T-helper 9 cell (primary cell): ENCODE data around the gene WBP2.
A peak's percentile ranks its signal among the peaks of the same experiment; 100 is the strongest.

Experiments
- DNase-seq: peaks from one replicate; pipeline ENCODE4 v3.0.0-alpha.2; 2020
- total RNA-seq, 2 donors: gene quantifications; one replicate each; lab custom pipeline; 2026; lab: John Stamatoyannopoulos, UW

The WBP2 gene
- 60.8 to 89.0 reads per million in 2 donors for total RNA-seq

DNA sequence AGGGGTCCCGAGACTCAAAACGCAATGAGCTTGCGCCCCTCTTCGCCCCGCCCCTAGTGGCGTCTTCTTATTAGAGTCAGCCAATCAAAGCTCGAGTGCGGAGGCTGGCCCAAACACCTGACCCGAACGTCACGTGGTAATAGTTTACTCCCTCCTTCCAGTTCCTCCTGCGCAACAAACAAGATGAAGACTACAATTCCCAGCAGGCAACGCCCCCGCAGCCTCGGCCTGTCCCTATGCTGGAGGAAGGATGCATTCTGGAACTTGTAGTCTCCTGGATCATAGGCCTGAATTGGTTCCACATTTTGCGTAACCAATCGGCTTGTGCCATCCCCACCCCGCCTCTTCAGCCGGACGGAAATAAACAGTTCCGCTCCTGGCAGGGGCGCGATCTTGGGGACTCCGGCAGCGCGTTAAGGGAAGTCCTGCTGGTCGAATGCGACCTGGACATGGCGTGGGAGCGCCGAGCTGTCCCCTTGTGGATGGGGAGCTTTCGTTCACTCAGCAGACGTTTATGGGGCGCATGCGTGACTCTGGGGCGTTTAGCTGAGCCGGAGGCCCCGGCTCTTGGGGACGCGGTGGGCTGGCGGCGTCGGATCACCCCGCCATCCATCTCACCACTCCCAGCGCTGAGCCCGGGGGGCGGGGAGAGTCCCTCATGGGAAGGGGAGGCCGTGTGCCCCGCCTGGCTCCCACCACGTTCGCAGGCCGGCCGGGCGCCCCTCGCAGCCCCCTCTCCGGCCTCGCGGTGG is at the start of gene WBP2:
TSS of gene WBP2 (minus strand) at position 26 of the 752 bp plus-strand sequence. CDS start 38 bp downstream, outside the sequence.
- DNase-seq = peak; percentile 94

DNA sequence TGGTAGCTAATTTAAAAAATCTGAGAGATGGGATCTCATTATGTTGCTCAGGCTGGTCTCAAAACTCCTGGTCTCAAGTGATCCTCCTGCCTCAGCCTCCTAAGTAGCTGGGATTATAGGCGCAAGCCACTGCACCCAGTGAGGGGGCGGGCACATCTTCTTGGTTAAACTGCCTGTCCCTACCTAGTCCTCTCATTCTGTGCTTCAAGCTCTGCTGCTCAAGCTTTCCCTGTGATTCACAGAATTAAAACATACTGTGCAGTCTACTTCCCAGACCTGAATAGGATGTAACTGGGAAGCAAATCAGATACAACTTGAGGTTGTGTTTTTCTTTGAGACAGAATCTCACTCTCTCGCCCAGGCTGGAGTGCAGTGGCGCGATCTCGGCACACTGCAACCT is 47.3 kb upstream of the WBP2 start:
- no peak for DNase-seq

DNA sequence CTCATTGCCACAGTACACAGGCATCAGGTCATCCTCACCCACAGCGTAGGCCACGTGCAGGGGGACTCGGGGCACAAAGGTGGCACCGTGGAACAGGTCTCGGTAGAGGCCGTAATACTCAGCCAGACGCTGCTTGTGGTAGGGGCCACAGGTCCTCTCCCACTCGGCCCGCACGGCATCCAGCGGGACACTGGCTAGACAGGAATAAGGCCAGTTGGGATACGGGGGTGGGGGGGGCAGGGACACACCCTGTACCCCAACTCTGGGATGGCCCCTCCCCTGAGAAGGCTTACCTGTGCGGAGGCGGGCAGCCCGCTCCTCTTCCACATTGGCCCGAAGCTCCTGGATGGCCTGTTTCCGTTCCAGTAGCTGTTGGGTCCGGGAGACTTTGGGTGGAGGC is 46.6 kb upstream of the WBP2 start:
- no peak for DNase-seq

DNA sequence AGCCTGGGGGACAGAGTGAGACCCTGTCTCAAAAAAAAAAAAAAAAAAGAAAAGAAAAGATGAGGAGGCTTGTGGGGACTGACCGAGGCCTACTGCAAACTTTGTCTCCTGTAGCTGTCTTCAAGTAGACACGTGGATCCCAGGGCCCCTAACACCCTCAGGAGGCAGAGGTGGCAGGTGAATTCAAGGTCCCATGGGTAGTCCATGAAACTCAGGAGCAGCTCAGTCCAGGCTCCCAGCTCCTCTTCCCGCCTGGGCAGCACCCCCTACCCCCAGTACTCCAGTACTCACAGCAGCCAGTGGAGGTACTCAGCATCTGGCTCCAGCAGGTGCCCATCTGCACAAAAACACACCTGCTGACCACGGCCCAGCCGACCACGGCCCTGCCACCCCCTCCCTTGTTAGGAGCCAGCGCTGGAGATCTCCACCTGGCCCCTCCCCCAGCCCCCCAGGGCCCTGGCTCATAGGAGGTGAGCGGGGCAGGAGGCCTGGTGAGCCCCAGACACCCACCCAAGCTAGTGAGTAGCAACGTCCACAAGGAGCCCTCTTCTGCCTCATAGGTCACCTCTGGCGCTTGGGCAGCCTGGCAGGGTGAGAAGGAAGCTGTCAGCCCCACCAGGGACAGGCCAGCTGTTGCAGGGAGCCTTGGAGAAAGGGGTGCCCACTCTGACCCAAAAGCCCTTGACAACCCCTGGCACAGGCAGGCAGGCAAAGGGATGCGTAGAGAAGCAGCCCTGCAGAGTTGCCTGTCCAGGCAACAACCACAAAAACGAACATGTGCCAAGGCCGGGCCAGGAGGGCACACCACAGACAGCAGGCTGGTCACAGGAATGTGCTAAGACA is 45.8 kb upstream of the WBP2 start:
- DNase-seq = no peak

DNA sequence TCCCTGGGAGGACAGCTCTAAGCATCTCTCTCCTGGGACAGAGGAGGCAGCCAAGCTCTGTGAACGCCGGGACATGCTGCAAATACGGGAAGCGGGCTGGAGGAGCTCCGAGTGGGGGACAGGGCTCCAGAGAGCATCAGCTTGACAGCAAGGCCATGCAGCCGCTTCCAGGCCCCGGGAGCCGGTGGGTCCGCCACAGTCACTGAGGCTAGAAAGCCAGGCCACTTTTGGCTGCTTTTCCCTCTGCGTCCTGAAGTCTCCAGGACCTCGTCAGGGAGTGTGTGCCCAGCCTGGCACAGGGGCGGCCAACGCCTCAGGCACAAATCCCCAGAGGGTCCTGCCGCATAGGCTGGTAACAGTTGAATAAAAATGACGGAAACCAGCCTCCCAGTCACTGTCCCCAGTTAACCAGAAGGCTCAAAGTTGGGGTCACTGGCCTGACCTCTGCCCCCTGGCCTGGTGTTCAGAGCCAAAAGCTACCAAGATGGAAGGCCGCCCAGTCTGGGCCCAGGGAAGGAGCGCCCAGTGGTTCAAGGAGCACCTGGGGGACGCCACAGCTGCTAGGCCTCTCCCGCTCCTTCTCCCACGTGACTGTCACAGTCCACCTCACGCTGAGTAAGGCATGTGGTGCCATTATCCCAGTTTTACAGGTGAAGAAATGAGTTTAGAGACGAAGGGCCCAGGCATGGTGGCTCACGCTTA is 44.8 kb upstream of the WBP2 start:
- DNase-seq = no peak

DNA sequence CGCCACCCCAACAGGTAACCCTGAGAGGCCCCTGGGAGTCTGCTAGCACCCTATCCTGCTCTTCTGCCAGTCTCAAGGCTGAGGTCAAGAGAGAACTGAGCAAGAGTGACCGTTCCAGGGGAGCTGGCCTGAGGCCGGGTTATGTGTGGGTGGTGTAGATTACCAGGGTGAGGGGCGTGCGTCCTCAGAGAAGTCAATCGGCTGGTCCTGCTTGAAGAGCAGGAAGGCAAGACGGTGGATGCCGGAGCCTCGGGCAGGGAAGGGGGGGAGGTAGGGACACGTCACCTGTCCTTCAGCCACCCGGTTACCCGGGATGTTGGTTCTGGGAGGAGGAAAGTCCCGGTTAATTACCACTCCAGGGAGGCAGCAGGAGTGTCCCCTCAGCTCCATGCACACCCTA is 44.2 kb upstream of the WBP2 start:
- no peak for DNase-seq

DNA sequence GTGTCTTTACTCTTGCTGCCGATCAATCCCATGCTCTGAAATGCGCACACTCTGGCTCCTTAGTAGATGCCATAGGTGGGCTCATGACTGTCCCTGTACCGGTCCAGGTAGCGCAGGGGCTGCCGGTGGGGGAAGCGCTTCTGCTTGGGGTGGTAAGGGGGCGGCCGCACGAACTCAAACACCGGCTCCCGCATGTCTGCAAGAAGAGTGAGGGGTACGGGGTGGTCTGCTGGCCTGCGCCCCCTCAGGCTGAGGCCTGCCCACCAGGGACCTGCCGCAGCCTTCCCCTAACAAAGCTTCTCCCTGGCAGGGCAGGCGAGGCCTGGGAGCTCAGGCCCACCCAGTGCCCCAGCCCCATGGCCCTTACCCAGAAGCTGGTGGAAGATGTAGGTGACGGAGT is 43.7 kb upstream of the WBP2 start:
- no peak for DNase-seq

DNA sequence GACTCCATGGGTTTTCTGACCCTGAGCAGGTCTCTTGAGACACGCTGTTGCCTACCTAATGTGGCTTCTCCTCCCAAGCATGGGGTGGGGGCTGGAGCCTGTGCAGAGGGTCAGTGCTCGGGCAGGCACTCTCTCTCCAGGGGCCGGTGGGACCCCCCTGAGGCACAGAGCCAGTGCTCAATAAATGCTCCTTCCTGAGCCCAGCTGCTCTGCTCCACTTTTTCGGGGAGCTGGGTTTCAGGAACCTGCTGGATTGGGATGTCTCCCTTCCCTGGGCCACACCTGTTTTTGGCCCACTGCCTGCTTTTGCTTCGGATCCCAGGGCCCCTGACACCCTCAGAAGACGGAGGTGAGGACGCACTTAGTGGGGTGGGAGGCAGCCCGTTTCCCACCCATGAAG is 42.9 kb upstream of the WBP2 start:
- DNase-seq = no peak

DNA sequence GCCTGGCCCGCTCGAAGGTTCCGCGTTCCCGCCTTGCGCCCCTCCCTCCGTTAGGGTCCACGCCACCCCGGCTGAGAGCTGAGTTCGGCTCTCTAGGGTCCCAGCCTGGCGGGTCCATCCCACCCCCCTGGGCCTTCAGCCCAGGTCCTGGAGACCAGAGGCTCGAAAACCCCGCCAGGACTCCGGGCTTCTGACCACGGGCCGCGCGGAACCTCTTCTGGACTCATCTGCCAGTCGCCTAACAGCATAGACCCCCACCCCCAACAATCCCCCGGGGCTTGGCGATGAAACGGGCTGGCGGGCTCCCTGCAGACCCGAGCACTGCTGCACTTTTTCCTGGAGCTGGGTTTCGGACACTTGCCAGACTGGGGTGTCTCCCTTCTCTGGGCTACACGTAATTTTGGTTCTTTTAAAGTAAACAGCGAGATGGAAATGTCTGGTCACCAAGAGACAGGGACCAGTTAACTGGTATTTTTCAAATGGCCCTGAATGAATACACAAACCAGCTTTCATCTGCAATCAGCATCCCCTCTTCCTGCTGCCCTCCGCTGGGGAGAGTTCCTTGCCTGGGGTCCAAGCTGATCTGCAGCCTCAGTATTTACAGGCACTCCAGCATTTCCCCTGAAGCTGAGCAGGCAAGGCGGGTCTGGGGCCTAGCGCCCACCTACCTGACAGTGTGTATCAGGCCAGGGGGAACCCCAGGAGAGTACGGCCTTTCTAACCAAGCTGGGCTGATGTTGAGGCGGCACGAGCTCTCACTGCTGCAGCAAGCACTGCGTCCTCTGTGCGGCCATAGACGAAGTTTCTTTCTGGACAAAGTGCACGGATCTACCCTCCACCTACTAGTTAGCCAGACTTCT is 42.3 kb upstream of the WBP2 start:
- DNase-seq = no peak

DNA sequence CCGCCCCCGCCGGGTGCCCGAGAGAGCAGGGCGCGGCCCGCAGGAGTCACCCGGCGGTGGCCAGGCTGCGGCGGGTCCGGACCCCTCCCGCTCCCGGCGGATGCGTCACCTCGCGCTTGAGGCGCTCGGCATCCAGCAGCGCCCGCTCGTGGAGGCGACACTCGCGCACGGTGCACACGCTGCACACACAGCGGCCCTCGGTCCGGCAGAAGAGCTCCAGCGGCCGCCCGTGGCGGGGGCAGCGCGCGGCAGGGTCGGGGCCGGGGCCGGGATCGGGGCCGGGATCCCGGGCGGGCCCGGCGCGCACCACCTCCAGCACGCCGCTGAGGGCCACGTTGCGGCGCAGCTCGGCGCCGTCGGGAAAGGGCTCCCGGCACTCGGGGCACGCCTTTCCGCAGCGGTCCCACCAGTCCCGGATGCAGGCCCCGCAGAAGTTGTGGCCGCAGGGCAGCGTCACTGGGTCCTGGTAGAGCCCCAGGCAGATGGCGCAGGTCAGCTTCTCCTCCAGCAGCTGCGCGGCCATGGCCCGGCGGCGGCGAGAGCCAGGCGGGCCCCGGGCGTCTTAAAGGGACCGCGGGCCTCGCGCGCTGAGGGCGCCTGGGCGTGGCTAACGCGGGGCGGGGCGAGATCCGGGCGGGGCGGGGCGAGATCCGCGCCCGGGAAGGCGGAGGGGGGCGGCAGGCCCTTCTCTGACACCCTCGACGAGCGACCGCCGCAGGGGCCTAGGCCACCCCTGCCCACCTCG is 41.5 kb upstream of the WBP2 start, which contains the start of gene TRIM65:
TSS of gene TRIM65 (minus strand) at position 537 of the 745 bp plus-strand sequence. CDS start at position 523, 14 bp downstream.
- DNase-seq = peak; percentile 66

DNA sequence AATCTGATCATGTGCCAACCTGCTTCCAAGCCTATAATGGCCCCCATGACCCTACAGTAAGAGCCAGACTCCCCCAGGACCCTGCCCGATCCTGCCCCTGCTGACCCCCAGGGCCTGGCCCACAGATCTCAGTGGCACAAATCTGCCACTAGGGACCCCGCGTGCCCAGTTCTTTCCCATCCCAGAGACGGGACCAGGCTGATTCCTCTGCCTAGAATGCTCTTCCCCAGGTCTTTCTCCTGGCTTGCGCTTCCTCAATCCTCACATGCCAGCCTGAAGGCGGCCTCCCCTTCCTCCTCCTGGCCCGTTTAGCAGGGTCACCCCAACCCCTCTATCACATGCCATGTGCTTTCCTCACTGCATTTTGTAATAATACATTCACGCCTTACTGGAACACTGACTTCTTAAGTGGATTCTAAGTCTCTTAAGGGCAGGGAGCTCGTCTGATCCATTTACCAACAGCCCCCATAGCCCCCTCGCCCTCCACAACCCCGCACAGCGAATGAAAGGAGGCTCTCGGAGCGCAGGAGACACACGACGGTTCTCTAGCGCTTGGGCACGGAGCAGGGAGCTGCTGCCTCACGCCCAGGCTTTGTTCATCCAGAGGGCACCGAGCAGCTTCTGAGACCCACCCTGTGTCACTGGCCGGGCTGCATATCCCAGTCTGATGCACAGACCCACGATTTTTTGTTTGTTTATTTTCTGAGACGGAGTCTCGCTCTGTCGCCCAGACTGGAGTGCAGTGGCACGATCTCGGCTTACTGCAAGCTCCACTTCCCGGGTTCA is 40.4 kb upstream of the WBP2 start:
- DNase-seq = no peak

DNA sequence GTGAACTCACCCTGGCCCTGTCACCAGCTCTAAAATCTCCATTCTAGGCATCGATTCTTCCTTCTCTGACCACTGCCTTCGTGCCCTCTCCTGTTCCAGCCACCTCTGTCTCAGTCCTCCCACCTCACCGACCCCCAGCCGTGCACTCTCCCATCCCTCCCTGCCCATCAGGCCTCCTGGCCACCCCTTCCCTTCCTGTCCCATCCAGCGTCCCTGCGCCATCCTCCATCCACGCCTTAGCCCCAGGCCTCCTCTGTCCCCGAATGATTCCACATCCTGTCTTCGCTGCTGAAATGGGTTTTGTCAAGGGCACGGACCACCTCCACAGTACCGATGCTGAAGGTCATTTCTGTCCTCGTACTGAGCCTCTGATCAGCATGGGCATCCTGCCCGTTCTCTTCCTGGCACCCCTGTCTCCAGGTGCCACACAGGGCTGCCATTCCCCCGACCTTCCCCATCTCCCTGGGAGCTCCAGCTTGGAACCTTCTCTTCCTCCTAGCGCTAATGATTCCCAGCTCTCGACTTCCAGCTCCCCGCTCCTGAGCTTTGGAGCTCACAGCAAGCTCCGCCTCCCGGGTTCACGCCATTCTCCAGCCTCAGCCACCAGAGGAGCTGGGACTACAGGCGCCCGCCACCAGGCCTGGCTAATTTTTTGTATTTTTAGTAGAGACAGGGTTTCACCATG is 39.1 kb upstream of the WBP2 start:
- DNase-seq = no peak

DNA sequence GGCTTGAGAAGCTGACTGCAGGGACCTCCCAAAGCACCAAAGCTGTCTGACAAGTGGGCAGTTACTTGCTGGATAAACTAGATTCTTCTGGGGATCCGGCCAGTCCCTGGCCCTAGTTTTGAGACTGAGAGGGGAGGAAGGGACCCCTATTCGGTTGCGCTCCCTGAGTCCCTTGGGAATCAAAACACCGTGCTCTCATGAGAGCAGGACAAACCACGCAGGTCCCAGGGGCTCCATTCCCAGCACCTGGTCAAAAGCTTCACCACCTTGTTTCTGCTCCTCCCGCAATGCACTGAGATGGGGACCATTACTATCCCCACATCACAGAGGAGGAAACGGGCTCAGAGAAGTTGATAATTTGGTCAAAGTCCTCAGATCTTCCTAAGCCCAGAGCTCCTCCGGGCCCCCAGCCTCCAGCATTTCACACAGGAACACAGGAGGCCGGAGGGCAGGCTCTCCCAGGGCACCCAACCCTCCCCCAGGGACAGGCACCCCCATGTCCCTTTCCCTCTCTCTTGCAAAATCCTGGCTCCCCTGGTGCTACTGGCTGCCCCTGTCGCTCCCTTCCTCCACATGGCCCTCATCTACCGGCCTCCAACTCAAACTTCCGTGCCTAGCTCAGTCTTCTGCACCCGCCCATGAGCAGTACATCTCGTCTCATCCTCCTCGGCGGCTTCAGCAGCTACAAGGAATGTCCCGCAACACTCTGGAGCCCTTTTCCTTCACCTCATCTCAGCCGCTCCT is 38.3 kb upstream of the WBP2 start:
- no peak for DNase-seq

DNA sequence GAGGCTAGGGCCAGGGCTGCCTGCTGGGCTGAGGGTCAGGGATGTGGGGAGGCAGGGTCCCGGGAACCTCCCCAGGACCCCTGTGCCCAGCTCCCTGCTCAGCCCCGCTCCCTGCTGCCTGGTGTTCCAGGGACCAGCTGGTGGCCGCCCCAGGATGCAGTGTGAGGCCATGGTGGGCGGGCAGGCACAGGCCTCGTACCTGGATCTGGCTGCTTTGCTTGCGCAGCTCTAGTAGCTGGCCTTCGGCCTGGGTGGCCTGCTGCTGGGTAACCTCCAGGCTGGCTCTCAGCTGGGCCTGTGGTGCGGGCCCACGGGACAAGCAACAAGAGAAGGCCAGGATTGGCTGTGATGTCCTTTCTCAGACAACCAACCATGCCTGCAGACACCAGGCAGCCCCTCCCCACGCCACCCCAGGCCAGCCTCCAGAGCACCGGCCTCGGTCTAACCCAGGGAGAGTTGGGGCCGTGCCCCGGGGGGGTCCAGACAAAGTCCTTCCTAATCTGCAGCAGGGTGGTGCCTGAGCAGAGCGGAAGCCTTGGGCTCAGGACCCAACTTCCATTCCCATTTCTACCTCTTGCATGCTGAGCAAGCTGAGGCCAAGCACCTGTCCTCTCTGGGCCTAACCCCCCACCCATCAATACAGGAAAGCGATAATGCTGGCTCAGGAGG is 37.6 kb upstream of the WBP2 start:
- DNase-seq = no peak

DNA sequence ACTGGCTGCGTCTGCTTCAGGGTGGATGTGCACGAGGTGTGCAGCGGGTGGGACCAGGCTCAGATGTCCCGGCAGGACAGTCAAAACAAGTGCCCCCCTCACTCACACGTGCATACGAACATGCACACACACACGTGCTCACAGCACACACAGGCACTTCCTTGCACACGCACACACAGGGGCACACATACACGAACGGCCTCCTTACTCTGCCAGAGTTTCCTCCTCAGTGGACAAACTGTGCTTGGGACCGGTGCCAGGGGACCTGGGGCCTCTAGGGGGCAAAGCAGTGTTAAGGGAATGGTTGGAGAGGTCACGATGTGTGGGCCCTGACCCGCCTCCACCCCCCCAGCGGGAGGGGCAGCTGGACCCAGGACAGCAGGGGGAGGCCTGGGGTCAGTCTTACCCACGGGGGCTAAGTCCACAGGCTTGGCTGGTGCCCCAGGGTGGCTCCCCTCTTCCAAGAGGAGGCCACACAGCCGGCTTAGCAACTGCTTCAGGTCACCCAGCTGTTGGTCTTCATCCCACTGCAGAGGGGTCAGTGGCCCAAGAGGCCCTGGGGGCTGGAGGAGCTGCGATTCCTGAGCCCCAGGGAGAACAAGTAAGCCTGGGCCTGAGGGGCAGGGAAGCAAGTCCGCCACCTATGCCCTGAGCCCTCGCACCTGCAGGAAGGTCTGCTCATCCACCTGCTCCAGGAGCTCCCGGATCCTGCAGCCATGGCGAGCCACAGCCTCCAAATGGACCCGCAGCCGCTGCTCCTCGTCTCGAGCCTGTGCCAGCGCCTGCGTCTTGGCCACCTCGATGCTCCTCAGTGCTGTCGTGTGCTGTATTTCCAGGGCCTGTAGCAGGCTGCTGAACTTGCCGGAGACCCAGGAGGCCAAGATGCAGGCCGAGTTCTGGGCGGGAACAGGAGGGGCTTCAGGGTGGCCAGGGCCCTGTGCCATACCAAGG is 36.7 kb upstream of the WBP2 start:
- DNase-seq = no peak

DNA sequence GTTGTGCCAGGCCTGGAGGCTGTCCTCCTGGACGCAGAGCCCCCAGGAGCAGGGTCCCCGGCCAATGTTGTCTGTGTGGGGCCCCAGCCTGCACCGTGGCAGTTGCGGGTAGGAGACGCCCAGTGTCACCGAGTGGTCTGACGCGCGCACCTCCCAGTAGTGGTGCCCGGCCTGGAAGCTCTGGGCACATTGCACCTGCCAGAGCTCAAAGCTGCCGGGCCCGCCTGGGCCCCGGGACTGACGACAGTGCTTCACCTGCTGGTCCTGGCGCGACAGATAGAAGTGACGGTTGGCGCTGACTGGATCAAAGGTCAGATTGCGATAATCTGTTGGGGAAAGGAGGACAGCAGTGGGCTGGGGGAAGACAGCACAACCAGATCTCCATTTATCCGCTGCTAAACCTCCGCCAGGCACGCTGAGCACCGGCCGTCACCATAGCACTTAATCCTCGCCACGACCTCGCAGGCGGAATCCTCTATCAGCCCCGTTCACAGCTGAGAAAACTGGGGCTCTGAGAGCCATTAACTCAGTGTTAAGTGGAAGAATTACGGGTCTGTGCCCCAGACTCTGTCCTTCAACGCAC is 36.0 kb upstream of the WBP2 start:
- DNase-seq = no peak

DNA sequence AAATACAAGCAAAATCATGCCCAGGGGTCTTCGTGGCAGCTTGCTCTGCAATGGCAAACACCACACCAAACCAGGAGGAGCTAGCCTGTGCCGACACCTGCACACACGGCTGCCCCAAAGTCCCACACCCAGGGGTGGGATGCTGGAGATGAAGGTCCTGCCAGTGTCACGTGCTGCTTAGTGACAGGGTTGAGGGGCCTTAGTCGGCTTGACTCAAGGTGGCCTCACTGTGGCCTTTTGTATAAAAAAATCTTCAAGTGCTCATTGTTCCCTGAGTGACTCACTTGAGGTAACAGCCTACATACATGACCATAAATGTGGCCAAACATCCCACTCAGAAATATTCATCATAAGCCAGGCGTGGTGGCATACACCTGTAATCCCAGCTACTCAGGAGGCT is 34.3 kb upstream of the WBP2 start:
- DNase-seq = no peak
